HG02852 (cell line): ENCODE data around the gene NUDT19.
"Not testable (repeated sequence)": the region's sequence is repeated elsewhere in the genome, so short reads cannot be mapped to it uniquely, and the experiment has no call there.

Experiments used
- ATAC-seq: cut with Tn5 transposase; IDR thresholded peaks from one replicate; pipeline ENCODE4 v1.9.1; 2021; ENCODE audit warnings: mild to moderate bottlenecking, moderate library complexity; ENCODE audit not compliant: unreplicated experiment

The NUDT19 gene

DNA sequence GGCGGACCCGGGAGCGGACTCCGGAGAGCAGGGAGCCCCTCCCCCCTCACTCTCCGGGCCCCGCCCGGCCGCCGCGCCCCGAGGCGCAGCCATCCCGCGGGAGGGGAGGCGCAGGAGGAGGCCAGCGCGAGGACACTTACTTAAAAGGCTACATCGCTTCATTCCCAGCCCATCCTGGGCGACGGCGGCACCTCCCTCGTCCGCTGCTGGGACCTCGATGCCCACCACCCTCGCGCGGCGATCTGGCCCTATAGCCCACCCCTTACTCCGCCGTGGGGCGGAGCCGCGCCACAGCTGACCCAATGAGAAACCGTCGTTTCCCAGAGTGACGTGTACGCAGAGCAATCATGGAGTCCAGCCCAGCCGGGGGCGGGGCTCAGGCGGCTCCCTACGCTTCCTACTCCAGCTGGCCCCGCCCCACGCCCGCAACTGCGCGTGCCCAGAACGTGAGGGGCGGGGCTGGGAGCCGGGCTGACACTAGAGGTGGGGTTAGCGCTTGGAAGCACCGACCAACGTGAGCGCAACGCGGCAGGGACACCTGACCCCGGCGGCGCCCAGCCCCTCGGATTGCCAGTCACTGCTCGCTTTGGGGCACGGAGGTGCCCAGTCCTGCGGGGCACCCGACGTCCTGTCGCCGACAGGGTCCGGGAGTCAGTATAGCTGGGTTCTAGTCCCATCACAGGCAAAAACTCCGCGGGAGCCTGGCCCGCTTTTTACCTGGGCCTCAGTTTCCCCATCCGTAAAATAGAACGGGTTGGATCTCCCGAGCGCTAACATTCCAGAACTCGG is 16.5 kb upstream of the NUDT19 start, which contains the start of gene ANKRD27:
Gene ANKRD27, minus strand, starts transcription at position 250 of the 789 bp plus-strand sequence. CDS start 16,165 bp downstream, outside the sequence.
- peak; percentile 96 for ATAC-seq

DNA sequence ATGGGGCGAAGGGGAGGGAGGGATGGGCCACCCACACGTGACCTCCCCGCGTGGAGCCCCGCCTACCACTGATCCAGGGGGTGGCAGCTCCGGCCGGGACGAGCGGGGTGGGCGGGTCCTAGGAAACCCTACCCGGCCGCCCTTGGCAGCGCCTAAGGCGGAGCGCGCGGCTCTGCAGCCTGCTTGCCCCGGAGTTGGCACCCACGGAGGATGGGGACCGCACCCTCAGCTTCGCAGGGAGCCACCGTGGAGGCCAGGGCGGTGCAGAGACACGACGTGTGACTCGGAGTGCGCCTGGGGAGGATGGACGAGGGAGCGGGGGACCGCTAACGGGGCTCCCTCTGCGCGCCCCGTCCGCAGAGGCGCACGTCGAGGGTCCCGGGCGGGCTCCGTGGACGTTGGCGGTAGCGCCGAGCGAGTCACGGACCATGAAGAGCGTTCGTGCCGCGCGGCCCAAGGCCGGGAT is 15.9 kb upstream of the NUDT19 start, which contains the start of gene RGS9BP:
Gene RGS9BP, plus strand, starts transcription at position 129 of the 466 bp plus-strand sequence. CDS start 416 bp downstream, outside the sequence.
- peak; percentile 31 for ATAC-seq

DNA sequence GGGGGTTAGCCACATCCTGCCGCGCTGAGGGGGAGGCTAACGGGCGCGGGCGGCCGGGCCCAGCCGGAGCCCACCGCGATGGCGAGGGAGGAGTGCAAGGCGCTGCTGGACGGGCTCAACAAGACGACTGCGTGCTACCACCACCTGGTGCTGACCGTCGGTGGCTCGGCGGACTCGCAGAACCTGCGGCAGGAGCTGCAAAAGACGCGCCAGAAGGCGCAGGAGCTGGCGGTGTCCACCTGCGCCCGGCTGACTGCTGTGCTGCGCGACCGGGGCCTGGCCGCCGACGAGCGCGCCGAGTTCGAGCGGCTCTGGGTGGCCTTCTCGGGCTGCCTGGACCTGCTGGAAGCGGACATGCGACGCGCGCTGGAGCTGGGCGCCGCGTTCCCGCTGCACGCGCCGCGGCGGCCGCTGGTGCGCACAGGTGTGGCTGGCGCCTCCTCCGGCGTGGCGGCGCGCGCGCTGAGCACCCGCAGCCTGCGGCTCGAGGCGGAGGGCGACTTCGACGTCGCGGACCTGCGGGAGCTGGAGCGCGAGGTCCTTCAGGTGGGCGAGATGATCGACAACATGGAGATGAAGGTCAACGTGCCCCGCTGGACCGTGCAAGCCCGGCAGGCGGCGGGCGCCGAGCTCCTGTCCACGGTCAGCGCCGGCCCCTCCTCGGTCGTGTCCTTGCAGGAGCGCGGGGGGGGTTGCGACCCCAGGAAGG is 15.3 kb upstream of the NUDT19 start:
- ATAC-seq: peak; percentile 0

DNA sequence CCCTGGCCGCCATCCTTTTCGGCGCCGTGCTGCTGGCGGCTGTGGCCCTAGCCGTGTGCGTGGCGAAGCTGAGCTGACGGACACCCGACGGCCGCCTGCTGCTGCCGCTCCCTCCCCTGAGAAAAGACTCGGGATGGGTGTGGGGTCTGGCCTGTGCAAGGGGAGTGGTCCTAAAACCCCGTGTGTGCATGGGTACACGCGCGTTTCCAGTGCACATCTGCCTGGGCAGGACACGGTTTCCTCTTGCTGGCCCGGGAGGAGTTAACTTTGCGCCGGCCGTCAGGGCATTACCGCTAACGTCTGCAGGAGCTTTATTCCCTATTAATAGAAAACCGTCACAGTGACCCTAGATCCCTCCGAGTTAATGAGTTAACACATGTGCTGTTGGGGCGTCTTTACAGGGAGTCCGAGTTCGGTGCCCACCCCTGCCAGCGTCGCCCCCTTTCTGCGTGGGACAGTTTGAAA is 14.7 kb upstream of the NUDT19 start:
- no peak for ATAC-seq

DNA sequence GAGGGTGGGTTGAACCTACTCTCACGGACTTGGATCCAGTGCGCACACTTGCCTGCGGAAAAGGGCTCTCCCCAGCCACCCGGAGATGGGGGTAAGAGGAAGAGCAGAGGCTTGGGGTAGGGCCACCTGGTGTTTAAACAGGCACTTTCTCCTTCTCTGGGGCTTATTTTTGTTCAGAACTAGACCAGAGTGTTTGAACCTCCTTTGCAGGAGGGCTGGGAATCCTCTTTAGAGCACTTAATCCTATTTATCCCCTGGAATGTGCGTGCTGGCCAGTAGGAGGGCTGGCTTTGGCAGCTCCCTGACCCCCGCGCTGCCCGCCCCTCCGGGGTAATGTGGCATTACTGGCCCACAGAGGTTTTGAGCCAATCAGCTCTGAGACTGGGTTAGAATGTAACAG is 14.0 kb upstream of the NUDT19 start:
- ATAC-seq: no peak

DNA sequence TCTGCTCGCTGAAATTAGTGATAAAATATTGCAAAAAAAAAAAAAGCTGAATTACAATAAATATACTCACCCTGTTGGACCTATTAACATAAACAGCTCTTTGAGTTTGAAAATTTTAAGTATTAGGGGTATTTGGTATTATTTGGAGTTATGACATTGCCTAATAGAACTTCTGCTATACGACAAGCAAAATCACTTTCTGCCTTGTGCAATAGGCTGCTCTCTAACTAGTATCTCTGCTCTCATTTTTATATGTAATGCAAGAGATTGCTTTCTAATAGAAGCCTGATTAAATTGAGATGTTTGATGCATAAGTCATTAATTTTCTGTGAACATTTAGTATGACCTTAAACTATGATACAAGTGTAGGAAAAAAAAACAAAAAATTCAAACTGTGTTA is 10.6 kb upstream of the NUDT19 start:
- no peak for ATAC-seq

GRCh38 chr19:32682317-32682716 is 9.3 kb upstream of the NUDT19 start:
- ATAC-seq: no peak

DNA sequence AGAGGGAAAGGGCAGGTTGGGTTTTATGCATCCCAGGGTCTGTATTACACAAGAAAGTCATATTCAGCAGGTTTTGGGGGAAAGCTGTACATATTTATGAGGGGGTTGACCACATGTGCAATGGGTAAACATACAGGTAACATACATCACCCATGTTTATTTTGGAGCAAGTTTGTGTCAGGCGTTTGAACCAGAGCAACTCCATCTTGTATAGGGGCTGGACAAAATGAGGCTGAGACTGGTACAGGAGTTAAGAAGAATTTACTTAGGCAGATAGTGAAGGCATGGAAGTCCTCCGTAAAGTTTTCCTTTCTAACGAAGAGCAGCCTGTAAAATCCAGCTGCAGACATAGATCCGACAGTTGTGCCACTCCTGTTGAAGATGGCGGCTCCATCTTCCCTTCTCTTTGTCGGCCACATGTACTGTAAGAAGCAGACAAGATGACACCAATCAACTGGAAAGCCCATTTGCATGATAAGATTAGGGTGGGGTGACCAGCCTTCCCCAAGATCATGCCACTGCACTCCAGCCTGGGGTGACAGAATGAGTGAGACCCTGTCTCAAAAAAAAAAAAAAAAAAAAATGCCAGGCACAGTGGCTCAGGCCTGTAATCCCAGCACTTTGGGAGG is 4.7 kb upstream of the NUDT19 start:
- no peak for ATAC-seq

- ATAC-seq: no peak
Measured at GRCh38 chr19:32687681-32688080, 3.9 kb upstream of the NUDT19 start.

DNA sequence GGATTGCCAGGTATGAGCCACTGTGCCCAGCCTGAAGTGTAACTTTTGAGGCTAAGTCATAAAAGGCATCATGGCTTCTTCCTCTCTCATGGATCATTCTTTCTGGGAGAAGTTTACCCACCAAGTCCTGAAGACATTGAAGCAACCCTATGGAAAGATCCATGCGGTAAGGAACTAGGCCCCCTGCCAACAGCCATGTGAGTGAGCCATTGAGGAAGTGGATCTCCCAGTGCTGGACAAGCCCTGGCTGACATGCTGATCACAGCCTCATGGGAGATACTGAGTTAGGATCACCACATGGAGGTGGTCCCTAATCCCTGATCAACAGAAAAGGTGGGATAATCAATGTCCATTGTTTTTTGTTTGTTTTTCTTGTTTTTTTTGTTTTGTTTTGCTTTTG is 3.3 kb upstream of the NUDT19 start:
- no peak for ATAC-seq

GRCh38 chr19:32691952-32692726 is 518 bp downstream of the NUDT19 start:
- peak; percentile 66 for ATAC-seq

DNA sequence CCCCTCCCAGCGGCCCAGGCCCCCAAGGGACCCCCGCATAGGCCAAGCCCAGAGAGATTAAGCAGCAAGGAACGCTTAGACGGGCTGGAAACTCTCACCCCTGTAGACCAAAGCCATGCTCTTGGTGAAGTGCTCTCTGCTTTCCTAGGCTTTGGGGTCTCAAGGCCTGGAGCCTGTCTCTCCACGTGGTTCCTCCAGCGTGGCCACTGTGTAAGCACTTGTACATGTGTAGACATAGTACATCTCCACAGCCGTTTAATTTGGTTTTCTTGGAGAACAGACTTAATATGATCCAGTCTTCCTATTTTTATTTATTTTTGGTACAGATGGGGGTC is 1.1 kb downstream of the NUDT19 start:
- no peak for ATAC-seq

DNA sequence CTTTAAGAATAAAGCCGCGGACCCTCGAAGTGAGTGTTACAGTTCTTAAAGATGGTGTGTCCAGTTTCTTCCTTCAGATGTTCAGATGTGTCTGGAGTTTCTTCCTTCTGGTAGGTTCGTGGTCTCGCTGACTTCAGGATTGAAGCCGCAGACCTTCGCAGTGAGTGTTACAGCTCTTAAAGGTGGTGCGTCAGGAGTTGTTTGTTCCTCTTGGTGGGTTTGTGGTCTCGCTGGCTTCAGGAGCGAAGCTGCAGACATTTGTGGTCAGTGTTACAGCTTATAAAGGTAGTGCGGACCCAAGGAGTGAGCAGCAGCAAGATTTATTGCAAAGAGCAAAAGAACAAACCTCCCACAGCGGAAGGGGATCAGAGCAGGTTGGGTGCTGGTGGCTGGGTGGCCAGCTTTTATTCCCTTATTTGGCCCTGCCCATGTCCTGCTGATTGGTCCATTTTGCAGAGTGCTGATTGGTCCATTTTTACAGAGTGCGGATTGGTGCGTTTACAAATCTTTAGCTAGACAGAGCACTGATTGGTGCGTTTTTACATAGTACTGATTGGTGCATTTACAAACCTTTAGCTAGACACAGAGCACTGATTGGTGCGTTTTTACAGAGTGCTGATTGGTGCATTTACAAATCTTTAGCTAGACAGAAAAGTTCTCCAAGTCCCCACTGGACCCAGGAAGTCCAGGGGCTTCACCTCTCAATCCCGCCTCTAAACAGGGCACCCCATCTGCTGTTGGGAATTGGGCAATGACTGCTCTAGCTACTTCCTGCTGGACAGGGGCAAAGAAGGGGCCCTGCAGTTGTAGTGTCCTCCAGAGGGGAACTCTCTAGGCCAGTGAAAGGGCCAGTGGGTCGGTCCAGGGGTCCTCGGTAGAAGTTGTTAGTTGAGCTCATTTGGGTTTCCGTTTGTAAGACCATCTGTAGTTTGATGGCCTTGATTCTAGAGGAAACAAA is 1.8 kb downstream of the NUDT19 start:
- ATAC-seq: not testable (repeated sequence)

DNA sequence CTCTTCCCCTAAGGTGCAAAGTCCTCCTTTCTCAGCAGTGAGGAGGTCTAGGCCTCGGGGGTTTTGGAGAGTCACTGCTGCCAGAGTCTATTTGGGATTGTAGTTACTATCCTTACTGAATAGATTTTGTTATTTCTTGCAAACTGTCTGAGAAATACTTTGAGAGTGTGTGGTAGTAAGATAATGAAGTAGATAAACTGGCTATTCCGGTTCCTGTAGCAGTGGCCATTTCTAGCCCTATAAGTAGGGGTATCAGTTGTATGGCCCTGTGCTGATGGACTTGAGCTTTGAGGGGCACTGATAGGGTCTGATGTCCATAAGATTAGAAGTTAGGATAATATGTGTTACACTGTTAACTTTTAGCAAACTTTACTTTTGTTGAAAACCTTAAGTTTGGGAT is 2.7 kb downstream of the NUDT19 start:
- ATAC-seq: not testable (repeated sequence)

DNA sequence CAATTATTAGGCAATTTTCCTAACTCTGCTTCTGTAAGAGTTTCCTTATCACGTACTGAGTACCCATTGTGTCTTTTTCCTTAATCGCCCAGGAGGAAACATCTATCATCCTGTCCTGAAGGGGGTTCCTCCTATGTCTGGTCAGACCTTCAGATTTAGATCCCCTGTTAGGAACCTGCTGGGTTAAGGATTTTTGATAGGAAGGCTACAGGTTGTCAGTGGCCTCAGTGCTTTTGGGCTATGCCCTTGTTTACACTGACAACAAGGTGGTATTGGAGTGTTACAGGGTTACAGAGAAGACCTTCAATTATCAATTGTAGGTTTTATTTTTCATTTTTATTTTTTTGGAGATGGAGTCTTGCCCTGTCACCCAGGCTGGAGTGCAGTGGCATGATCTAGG is 3.2 kb downstream of the NUDT19 start:
- not testable (repeated sequence) for ATAC-seq

DNA sequence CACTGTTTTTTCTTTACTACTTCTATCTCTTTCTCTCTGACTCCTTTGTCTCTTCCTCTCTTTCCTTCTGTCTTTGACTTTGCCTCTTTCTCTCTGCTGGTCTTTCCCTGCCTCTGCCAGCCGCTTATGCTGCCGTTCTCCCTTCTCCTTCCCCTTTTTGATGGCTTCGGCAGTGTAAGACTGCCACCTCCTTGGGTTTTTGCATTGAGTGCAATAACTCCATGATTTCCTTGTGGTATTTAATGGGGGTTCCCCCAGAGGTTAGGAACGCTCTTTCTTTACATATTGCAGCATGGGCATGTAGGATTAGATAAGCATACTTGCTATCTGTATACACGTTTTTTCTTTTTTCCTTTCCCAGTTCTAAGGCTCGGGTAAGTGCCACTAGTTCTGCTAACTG is 3.9 kb downstream of the NUDT19 start:
- not testable (repeated sequence) for ATAC-seq

DNA sequence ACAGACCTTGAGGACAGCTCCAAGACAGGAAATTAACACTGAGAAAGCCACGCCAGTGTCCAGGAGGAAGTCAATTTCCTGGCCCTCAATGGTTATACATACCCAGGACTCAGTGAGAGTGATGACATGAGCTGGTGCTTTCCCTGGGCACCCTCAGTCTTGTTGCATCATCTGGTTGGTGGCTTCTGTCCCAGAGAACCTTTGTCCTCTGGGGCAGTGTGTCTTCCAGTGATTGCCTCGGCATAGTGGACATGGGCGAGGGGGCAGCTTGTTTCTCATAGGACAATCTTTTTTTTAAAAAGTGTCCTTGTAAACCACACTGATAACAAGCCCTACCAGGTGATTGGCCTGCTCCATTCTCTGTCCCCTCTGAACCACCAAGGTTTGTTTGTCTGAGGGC is 5.2 kb downstream of the NUDT19 start:
- not testable (repeated sequence) for ATAC-seq

DNA sequence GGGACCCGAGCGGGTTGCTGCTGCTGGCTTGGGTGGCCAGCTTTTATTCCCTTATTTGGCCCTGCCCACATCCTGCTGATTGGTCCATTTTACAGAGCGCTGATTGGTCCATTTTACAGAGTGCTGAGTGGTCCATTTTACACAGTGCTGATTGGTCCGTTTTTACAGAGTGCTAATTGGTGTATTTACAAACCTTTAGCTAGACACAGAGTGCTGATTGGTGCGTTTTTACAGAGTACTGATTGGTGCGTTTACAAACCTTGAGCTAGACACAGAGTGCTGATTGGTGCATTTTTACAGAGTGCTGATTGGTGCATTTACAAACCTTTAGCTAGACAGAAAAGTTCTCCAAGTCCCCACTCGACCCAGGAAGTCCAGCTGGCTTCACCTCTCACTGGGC is 8.5 kb downstream of the NUDT19 start:
- not testable (repeated sequence) for ATAC-seq

DNA sequence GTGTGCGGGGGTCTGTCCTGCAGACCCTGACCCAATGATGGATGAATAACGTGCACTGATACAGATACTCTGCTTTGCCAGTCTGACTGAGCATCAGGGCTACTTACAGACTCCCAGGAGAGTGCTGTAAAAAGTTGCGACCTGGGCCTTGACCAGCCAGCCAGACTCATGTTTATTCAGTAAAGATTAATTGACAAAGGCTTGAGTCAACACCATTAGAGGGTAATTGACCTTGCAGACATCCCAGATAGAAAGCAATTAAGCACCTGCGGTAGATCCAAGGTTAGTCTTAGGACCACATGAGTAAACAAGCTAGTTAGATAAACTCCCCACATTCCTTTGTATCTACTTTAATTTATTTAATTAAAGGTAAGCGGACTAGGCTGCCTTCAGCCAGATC is 10.4 kb downstream of the NUDT19 start:
- no peak for ATAC-seq

DNA sequence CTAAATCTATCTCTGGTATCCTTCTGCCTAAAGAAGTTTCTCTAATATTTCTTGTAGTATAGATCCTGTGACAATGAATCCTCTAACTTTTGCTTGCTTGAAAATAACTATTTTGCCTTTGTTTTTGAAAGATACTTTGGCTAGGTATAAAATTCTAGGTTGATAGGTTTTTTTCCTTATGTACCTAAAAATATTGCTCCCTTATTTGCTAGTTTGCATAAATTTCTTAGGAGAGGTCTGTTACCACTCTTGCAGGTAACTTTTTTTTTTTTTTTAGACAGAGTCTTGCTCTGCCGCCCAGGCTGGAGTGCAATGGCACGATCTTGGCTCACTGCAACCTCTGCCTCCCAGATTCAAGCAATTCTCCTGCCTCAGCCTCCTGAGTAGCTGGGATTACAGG is 12.4 kb downstream of the NUDT19 start:
- ATAC-seq: not testable (repeated sequence)
